Right renal pelvis (tissue), 4 donors: ENCODE results near the gene CLIC3. TPM values are rescaled to one million over a fixed set of nuclear protein-coding genes. Genes with fewer than 3 reads are reported as not detected.

Experiments
- DNase-seq, 4 donors: peaks; one replicate each; pipeline ENCODE4 v3.0.0-alpha.2; 2013; ENCODE audit warnings: low read depth in 4 of 4, low spot score in 3 of 4, missing footprints in 1 of 4
- polyA plus RNA-seq, 4 donors: library from polyadenylated mRNA; unstranded; fragments of 120-200 nt; gene quantifications; one replicate each; pipeline ENCODE4 v1.2.1, GENCODE V29; 2013; ENCODE audit not compliant: insufficient read length in 4 of 4

CLIC3 gene
- polyA plus RNA-seq, 4 donors = 0.28 to 1.2 (median 0.50) TPM

DNA sequence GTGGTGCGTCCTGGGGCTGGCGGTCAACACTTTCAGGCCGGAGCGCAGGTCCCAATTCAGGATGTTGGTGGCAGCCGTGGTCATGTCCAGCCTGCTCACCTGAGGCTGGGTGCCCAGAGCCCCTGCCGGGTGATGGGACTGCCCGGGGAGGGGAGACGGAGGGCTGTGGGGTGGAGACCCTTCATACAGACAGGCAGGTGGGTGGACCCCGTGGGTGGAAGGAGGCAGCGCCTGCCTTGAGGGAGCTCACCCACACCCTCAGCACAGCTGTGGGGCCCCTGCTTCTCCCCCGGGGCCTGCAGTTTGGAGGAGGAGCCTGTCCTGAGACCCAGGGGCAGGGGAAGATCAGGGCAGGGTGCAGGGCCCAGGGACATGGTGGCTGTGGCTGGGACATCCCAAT is 26.0 kb downstream of the CLIC3 start:
- no peak for DNase-seq

DNA sequence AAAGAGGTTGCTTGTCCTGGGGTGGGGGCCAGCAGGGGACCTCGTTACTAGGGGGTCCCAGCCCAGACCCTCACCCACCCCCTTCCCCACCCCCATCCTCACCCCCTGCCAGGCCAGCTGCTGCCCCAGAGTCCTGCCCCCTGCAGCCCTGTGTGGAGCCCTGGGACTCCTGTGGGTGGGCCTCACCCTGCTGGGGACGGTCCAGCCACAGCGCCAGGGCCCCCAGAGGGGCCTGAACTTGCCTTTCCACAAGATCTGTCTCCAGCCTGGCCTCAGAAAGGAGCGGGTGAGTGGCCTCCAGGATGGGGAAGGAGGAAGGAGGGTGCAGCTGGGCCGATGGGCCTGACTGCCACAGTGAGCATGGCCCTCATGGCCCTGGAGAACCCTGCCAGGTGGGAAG is 26.6 kb downstream of the CLIC3 start:
- no peak for DNase-seq

DNA sequence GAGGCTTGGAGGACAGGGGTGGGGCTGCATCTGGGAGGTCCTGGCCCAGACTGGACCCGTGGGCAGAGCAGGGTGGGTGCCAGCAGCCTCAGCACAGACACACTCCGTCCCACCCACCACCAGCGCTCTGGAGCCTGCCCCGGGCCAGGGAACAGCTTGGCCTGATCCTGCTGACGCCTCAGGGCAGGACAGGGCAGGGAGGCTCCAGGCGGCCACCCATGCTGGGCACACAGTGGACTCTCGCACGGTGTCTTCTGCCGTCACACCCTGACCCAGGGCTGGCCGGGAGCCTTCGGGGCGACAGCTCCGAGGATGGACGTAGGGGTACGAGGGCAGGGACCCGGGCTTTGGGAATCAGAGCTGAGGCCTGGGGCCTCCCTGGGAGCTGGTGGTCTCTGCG is 27.2 kb downstream of the CLIC3 start:
- DNase-seq = no peak

- no peak for DNase-seq
Observed at GRCh38 chr9:136968333-136969127, 27.8 kb downstream of the CLIC3 start.

DNA sequence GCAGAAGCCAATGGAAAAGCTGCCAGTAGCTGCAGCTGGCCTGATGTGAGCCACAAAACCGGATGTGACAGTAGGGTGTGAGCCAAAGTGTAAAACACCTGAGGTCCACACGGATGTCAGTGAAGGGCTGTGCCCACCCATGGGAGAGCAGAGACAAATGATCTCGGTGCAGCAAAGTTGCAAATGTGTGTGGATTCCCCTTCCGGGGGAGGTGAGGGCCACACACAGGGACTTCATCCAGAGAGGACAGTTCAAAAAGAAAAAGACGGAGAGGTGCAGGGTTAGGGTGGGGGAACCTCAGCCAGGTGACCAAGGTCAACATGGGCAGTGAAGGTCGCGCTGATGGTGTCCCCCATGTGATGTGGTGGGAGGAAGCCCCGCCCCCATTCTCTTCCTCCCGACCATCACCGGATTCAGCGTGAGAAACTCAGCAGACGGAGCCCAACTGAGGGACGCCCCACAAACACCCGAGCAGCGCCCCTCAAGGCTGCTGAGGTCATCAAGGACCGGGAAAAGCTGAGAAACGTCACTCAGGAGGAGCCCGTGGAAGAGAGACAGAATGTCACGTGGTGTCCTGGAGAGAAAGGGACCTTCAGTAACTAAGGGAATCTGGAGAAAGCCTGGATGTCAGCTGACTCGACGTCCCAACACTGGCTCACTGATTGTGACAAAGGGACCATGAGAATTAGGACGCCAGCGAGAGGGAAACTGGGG is 30.4 kb downstream of the CLIC3 start:
- DNase-seq = no peak

DNA sequence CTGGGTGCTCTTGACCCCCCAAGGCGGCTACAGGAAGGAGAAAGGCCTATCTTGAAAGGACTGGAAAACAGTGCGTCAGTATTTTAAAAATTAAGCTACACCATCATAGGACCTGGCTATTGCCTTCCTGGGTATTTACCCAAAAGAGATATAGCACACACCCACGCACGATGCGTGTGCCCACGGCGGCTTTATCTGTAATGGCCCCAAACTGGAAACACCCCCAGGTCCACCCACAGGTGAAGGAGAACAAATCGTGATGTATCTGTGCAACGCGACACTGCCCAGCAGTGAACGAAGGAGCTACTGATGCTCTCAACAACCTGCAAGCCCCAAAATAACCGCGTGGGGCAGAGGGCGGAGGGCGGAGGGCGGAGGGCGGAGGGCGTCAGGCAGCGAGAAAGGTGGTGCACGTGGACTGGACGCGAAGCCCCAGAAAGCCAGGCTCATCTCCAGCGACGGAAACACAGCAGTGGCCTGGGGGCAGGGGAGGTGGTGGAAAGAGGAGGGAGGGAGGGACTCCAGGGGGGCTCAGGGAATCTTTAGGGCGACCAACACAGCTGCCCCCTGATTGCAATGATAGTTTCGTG is 31.4 kb downstream of the CLIC3 start:
- DNase-seq = no peak

GRCh38 chr9:136964171-136964689 is 32.1 kb downstream of the CLIC3 start:
- no peak for DNase-seq

GRCh38 chr9:136963751-136964150 is 32.6 kb downstream of the CLIC3 start:
- no peak for DNase-seq

DNA sequence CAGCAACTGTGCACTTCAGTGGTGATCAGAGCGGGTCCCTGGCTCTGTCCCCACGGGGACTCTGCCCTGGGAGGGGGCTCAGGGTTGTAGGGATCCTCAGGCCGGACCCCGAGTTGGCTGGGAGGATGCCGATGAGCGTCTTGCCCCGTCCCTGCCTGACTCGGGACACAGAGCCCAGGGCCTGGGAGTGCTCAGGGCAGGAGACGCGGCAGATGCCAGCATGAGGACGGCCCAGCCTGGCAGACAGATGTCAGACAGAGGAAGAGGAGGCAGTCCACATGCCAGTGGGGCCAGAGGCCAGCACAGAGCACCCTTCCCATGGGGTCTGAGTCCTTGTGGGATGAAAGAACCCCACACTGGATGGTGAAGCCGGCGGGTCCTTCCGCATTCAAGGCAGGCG is 33.0 kb downstream of the CLIC3 start:
- no peak for DNase-seq

DNA sequence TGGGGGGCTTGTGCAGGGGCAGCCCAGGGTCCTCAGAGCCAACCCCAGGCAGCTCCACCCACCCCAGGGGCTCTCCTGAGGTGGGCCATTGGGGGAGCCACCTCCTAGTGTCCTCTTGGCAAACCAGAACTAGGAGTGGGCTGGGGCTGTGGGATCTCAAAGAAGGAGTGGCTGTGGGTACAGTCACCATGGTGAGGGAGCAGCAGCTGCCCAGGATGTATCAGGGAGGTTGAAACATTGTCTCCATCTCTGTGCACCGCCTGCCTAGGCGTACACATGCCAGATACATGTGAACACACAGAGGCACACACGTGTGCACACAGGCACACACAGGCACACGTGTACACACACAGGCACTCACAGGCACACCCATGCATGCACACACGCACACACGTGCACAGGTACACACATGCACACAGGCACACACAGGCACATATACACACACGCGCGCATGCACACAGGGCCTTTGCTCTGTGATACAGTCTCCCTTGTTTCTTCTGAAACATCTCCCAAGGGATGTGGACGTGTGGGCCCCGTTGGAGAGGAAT is 33.6 kb downstream of the CLIC3 start:
- no peak for DNase-seq

DNA sequence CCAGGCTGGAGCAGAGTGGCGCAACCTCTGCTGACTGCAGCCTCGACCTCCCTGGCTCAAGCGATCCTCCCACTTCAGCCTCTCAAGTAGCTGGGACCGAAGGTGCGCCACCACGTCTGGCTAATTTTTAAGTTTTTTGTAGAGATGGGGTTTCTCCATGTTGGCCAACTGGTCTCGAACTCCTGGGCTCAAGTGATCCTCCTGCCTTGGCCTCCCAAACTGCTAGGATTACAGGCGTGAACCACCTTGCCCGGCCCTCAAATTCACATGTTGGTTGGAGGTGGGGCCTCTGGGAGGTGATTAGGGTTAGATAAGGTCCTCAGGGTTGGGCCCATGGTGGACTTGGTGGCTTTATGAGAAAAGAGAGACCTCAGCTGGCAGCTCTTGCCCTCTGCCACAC is 34.2 kb downstream of the CLIC3 start:
- no peak for DNase-seq

DNA sequence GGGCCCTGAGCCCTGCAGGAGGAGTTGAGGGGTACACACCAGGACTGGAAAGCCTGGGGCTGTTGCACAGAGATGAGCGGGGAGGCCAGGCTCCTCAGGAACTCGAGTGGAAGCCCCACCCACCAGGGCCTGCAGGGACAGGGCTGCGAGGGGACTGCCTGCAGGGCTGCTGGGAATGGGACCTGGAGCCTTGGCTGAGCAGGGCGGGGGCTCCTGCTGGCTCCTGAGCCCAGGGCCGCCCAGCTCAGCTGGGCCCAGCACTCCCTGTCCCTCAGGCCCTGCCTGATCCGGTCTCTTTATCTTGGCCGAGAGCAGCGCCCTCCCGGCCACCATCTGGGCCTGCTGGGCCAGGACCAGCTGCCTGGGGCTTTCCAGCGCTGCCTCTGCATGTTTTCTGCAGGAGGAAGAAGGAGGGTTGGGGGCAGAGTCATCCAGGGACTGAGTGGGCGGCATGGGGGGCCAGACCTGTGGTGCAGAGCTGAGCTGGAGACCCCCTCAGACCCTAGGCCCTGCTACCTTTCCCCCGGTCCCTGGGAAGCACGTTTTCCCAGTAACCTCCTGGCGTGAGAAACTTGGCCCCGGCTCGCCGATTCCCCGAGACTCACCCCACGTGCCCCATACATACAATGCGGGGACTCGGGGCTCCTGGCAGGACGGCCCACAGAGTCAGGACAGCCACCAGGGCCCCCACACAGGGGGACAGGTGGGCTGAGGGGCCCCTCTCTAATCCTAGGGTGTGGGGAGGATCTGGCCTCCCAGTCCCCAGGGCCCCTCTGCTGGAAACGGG is 34.9 kb downstream of the CLIC3 start:
- DNase-seq = no peak

GRCh38 chr9:136960938-136961275 is 35.5 kb downstream of the CLIC3 start:
- DNase-seq = no peak

- no peak for DNase-seq
Observed at GRCh38 chr9:136960212-136960937, 36.0 kb downstream of the CLIC3 start.

DNA sequence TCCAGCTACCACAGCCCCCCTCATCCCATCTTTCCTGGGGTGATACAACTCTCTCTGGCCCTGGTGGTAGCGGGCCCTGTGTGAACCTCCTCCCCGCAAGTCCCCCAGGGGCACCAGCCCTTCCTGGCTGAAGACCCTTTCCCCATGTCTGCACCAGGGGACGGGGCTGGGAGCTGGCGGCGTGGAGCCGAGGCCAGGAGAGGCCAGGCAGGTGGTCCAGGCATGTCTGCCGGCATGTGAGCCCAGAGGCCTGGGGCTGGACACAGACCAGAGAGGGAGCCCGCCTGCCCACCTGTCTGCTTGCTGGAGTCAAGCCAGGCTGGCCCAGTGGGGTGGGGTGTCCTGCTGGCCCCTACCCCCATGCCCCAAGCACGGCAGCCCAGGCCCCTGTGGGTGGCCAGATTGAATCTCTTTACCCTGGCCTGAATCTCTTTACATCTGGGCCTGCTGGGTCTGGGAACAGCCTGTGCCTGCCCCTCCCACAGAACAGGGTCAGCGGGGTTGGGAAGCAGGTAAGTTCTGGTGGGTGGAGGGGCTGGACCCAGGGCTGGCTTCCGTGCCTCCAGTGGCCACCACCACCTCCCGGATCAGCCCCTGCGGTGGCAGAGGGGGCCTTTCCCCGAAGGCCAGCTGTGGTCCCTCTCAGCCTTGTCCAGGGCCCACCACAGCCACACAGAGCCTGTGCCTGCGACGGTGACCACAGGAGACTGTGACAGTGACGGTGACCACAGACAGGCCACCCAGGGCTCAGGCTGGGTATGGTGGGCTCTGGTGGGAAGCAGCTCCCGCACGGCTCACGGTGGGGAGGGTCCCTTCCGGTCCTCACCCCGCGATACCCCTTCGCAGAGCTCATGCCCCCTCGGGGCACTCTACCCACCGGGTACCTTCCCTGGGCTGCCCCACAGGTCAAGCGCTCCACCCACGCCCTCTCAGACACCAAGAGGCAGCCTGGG is 37.2 kb downstream of the CLIC3 start:
- no peak for DNase-seq

GRCh38 chr9:136958473-136958872 is 37.9 kb downstream of the CLIC3 start:
- DNase-seq = no peak

- DNase-seq = no peak
Observed at GRCh38 chr9:136957901-136958300, 38.5 kb downstream of the CLIC3 start.

GRCh38 chr9:136957461-136957860 is 38.9 kb downstream of the CLIC3 start:
- no peak for DNase-seq

GRCh38 chr9:136956604-136957003 is 39.8 kb downstream of the CLIC3 start:
- no peak for DNase-seq
